Measurements from ENCODE around the gene EHBP1.
A peak's percentile ranks its signal among the peaks of the same experiment; 100 is the strongest.
"Not testable (repeated sequence)": the region's sequence is repeated elsewhere in the genome, so short reads cannot be mapped to it uniquely, and the experiment has no call there.

The EHBP1 gene

GRCh38 chr2:63009490-63009889 is 304.0 kb downstream of the EHBP1 start:
- DNase-seq (ENCODE audit: extremely low read depth, low read depth), result no peak
- H3K4me3 ChIP-seq (replicated peaks; ENCODE audit: low read depth, low read length), result no peak overlapping the region
- no peak for TF ChIP-seq CTCF (IDR thresholded peaks at IDR 0.05; ENCODE audit: low read depth, low read length, missing control alignments)

- no peak overlapping the region for H3K4me3 ChIP-seq (replicated peaks; ENCODE audit: low read depth, low read length)
- peak; percentile 79 for DNase-seq (ENCODE audit: extremely low read depth, low read depth)
- TF ChIP-seq CTCF (IDR thresholded peaks at IDR 0.05; ENCODE audit: low read depth, low read length, missing control alignments), result no peak
These were observed 307.0 kb downstream of the EHBP1 start for GRCh38 chr2:63012541-63012940.

- DNase-seq (ENCODE audit: extremely low read depth, low read depth), result no peak
- H3K4me3 ChIP-seq (replicated peaks; ENCODE audit: low read depth, low read length), result no peak overlapping the region
- TF ChIP-seq CTCF (IDR thresholded peaks at IDR 0.05; ENCODE audit: low read depth, low read length, missing control alignments), result no peak
These were observed 307.9 kb downstream of the EHBP1 start for GRCh38 chr2:63013438-63013837.

GRCh38 chr2:63015389-63015788 is 309.9 kb downstream of the EHBP1 start:
- no peak for TF ChIP-seq CTCF (IDR thresholded peaks at IDR 0.05; ENCODE audit: low read depth, low read length, missing control alignments)
- no peak for DNase-seq (ENCODE audit: extremely low read depth, low read depth)
- H3K4me3 ChIP-seq (replicated peaks; ENCODE audit: low read depth, low read length), result no peak overlapping the region

- TF ChIP-seq CTCF (IDR thresholded peaks at IDR 0.05; ENCODE audit: low read depth, low read length, missing control alignments), result no peak
- no peak for DNase-seq (ENCODE audit: extremely low read depth, low read depth)
- no peak overlapping the region for H3K4me3 ChIP-seq (replicated peaks; ENCODE audit: low read depth, low read length)
These were observed 312.9 kb downstream of the EHBP1 start for GRCh38 chr2:63018439-63018838.

GRCh38 chr2:63019686-63020085 is 314.2 kb downstream of the EHBP1 start:
- not testable (repeated sequence) for DNase-seq (ENCODE audit: extremely low read depth, low read depth); H3K4me3 ChIP-seq (replicated peaks; ENCODE audit: low read depth, low read length)

- H3K4me3 ChIP-seq (replicated peaks; ENCODE audit: low read depth, low read length), result no peak overlapping the region
- peak; percentile 22 for DNase-seq (ENCODE audit: extremely low read depth, low read depth)
- peak; percentile 37 for TF ChIP-seq CTCF (IDR thresholded peaks at IDR 0.05; ENCODE audit: low read depth, low read length, missing control alignments)
These were observed 317.9 kb downstream of the EHBP1 start for GRCh38 chr2:63023444-63023843.

Measured in HFF-Myc (cell line).